Kidney glomerular epithelial cell (primary cell): ENCODE results near the gene PEX16.

Experiments
- DNase-seq: peaks from one replicate; lab custom pipeline; 2025; lab: John Stamatoyannopoulos, UW

Gene PEX16

GRCh38 chr11:45930951-45931570 is 13.4 kb upstream of the PEX16 start:
- no peak for DNase-seq

GRCh38 chr11:45930031-45930794 is 12.5 kb upstream of the PEX16 start:
- DNase-seq = no peak

- no peak for DNase-seq
Measured at GRCh38 chr11:45929486-45930030, 11.9 kb upstream of the PEX16 start.

- no peak for DNase-seq
Measured at GRCh38 chr11:45928535-45929215, 11.0 kb upstream of the PEX16 start.

- no peak for DNase-seq
Measured at GRCh38 chr11:45927684-45928413, 10.2 kb upstream of the PEX16 start.

- no peak for DNase-seq
Measured at GRCh38 chr11:45927332-45927683, 9.6 kb upstream of the PEX16 start.

GRCh38 chr11:45926536-45927331 is 9.1 kb upstream of the PEX16 start:
- DNase-seq = no peak

- DNase-seq = no peak
Measured at GRCh38 chr11:45926001-45926401, 8.3 kb upstream of the PEX16 start.

GRCh38 chr11:45925550-45925949 is 7.9 kb upstream of the PEX16 start:
- DNase-seq = no peak

- DNase-seq = no peak
Measured at GRCh38 chr11:45924927-45925326, 7.2 kb upstream of the PEX16 start.

- DNase-seq = no peak
Measured at GRCh38 chr11:45924036-45924915, 6.6 kb upstream of the PEX16 start.

- no peak for DNase-seq
Measured at GRCh38 chr11:45922425-45923082, 4.9 kb upstream of the PEX16 start, which contains the start of gene LARGE2. Gene LARGE2 (plus strand): TSS chr11:45922656. CDS start chr11:45922883, 227 bp downstream.

GRCh38 chr11:45921561-45922424 is 4.1 kb upstream of the PEX16 start:
- no peak for DNase-seq

GRCh38 chr11:45920531-45921477 is 3.1 kb upstream of the PEX16 start:
- DNase-seq = no peak

- no peak for DNase-seq
Measured at GRCh38 chr11:45919806-45920530, 2.3 kb upstream of the PEX16 start.

- DNase-seq = no peak
Measured at GRCh38 chr11:45918962-45919675, 1.4 kb upstream of the PEX16 start.
